ENCODE data around the gene UNC5A. TPM values are rescaled to one million over a fixed set of nuclear protein-coding genes. Genes with fewer than 3 reads are reported as not detected.

Gene UNC5A
- total RNA-seq, 2 experiments from 2014 or later: not detected

DNA sequence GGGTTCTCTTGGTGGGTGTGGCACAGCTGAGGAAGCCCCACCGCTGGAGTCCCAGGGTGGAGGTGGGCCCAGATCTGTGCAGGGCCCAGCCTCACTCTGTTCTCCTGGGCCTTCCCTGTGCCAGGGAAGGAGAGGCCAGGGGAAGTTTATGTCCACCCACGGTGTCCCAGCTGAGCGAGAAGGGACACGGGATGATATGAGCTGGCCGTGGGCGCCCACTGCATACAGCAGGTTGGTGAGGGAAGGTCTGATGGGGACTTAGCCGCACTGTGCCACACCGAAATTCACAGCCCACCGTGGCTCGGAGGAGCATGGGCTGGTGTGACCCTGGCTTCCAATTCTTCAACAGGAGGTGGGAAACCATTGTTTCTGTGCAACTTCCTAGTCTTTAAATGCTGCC lies 33.9 kb downstream of the UNC5A start:
- no peak overlapping the region for H3K4me3 Mint-ChIP-seq
- H3K4me1 ChIP-seq (ENCODE audit: insufficient read depth, low read length): no peaks in the 10 kb centered on the region
- H3K27ac ChIP-seq (ENCODE audit: low read depth in 1 of 2, low read length in 2 of 2): no peak overlapping the region
- TF ChIP-seq, protein P1, sequence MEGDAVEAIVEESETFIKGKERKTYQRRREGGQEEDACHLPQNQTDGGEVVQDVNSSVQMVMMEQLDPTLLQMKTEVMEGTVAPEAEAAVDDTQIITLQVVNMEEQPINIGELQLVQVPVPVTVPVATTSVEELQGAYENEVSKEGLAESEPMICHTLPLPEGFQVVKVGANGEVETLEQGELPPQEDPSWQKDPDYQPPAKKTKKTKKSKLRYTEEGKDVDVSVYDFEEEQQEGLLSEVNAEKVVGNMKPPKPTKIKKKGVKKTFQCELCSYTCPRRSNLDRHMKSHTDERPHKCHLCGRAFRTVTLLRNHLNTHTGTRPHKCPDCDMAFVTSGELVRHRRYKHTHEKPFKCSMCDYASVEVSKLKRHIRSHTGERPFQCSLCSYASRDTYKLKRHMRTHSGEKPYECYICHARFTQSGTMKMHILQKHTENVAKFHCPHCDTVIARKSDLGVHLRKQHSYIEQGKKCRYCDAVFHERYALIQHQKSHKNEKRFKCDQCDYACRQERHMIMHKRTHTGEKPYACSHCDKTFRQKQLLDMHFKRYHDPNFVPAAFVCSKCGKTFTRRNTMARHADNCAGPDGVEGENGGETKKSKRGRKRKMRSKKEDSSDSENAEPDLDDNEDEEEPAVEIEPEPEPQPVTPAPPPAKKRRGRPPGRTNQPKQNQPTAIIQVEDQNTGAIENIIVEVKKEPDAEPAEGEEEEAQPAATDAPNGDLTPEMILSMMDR (IDR thresholded peaks at IDR 0.05): no peak
- POLR2A ChIA-PET: no interaction called here
- H3K27ac Mint-ChIP-seq: no peak overlapping the region
- CTCF ChIA-PET: no interaction called here
- intact Hi-C loops (cut with DNase I, micrococcal nuclease): no loop called here
- H3K9me3 ChIP-seq (ENCODE audit: control insufficient read depth in 1 of 2, insufficient read depth in 1 of 2, low read length in 2 of 2): peaks cover 0 to 12% of the 10 kb centered on the region in 2 experiments
- no peak overlapping the region for H3K4me3 ChIP-seq (ENCODE audit: low read length)
- H3K4me1 Mint-ChIP-seq (ENCODE audit: low read depth): no peaks in the 10 kb centered on the region
- peaks cover 14 to 34% of the 10 kb centered on the region in 2 experiments for H3K27me3 ChIP-seq (ENCODE audit: control insufficient read depth in 1 of 2, insufficient read depth in 2 of 2, low read length in 2 of 2)
- ATAC-seq (ENCODE audit: poor library complexity) (no peak), DNase-seq (no peak)
- H3K36me3 Mint-ChIP-seq (ENCODE audit: low read depth): no peaks in the 10 kb centered on the region
- no peaks in the 10 kb centered on the region for H3K36me3 ChIP-seq (ENCODE audit: insufficient read depth, low read length)
- peaks cover 50% of the 10 kb centered on the region for H3K27me3 Mint-ChIP-seq
- H3K9me3 Mint-ChIP-seq: no peaks in the 10 kb centered on the region

DNA sequence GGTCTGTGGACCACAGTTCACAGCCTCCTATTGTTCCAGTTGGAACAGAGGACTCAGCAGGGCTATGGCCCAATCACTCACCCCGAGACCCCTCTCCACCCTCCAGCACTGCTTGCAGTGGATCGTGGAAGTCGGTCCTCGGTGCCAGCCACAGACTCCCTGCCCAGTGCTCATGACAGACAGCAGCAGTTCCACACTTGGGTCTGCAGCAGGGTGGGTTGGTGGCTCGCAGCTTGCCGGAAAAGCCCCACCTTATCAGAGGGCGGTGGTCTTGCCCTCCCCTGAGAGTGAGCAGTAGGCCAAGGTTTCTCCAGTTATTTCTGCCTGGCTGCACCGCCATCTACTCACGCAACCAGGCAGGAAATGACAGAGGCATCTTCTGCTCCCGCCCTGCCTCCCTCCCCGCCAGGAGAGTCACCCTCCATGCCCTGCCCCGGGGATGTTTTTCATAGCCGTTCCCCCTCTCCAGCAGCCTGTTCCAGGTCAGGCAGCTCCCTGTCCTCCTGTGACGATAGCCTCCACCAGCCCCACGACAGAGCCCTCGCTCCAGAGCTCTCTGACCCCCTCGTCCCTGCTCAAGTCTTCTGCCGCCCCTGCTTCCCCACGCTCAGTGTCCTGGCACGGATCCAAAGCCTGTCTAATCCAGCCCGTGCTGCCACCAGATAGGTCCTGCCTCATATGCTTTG lies 34.5 kb downstream of the UNC5A start:
- Mint-ChIP-seq H3K9me3 (no peaks in the 10 kb centered on the region), H3K4me1 (ENCODE audit: low read depth) (no peaks in the 10 kb centered on the region), H3K4me3 (no peak overlapping the region), H3K27me3 (peaks cover 52% of the 10 kb centered on the region), H3K36me3 (ENCODE audit: low read depth) (no peaks in the 10 kb centered on the region), H3K27ac (no peak overlapping the region)
- Histone ChIP-seq H3K36me3 (ENCODE audit: insufficient read depth, low read length) (no peaks in the 10 kb centered on the region), H3K27me3 (ENCODE audit: control insufficient read depth in 1 of 2, insufficient read depth in 2 of 2, low read length in 2 of 2) (peaks cover 14 to 34% of the 10 kb centered on the region in 2 experiments), H3K27ac (ENCODE audit: low read depth in 1 of 2, low read length in 2 of 2) (no peak overlapping the region), H3K9me3 (ENCODE audit: control insufficient read depth in 1 of 2, insufficient read depth in 1 of 2, low read length in 2 of 2) (peaks cover 0 to 12% of the 10 kb centered on the region in 2 experiments), H3K4me3 (ENCODE audit: low read length) (no peak overlapping the region), H3K4me1 (ENCODE audit: insufficient read depth, low read length) (no peaks in the 10 kb centered on the region)
- no peak for ATAC-seq (ENCODE audit: poor library complexity)
- DNase-seq: no peak
- TF ChIP-seq, protein P1 (IDR thresholded peaks at IDR 0.05): no peak
- POLR2A ChIA-PET: no interaction called here
- intact Hi-C loops (cut with DNase I, micrococcal nuclease): no loop called here
- CTCF ChIA-PET: no interaction called here

DNA sequence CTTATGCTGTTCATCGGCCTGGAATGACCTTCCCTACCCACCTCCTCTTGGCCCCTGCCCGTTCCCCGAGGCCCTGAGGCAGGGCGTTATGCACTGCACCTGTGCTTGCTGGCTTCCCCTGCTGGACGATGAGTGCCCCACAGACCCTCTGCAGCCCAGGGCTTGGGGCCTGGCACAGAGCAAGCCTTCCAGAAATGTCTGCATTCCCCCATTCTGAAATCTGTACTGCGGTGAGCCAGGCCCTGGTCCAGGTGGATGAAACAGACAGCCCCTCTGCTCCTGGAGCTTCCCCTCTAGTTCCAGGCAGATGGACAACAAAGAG lies 35.0 kb downstream of the UNC5A start:
- DNase-seq (no peak), ATAC-seq (ENCODE audit: poor library complexity) (no peak)
- Histone ChIP-seq H3K36me3 (ENCODE audit: insufficient read depth, low read length) (no peaks in the 10 kb centered on the region), H3K4me1 (ENCODE audit: insufficient read depth, low read length) (no peaks in the 10 kb centered on the region), H3K27me3 (ENCODE audit: control insufficient read depth in 1 of 2, insufficient read depth in 2 of 2, low read length in 2 of 2) (peaks cover 11 to 30% of the 10 kb centered on the region in 2 experiments), H3K4me3 (ENCODE audit: low read length) (no peak overlapping the region), H3K9me3 (ENCODE audit: control insufficient read depth in 1 of 2, insufficient read depth in 1 of 2, low read length in 2 of 2) (peaks cover 0 to 13% of the 10 kb centered on the region in 2 experiments), H3K27ac (ENCODE audit: low read depth in 1 of 2, low read length in 2 of 2) (no peak overlapping the region)
- H3K27ac Mint-ChIP-seq: no peak overlapping the region
- TF ChIP-seq, protein P1 (IDR thresholded peaks at IDR 0.05): no peak
- H3K4me3 Mint-ChIP-seq: no peak overlapping the region
- POLR2A ChIA-PET: no interaction called here
- CTCF ChIA-PET: no interaction called here
- H3K27me3 Mint-ChIP-seq: peaks cover 57% of the 10 kb centered on the region
- H3K36me3 Mint-ChIP-seq (ENCODE audit: low read depth): no peaks in the 10 kb centered on the region
- no peaks in the 10 kb centered on the region for H3K9me3 Mint-ChIP-seq
- intact Hi-C loops (cut with DNase I, micrococcal nuclease): no loop called here
- no peaks in the 10 kb centered on the region for H3K4me1 Mint-ChIP-seq (ENCODE audit: low read depth)

All from CD4-positive, alpha-beta T cell (primary cell).